GM18861 (cell line): ENCODE measurements around the gene HAPLN1.
"Not testable (repeated sequence)": the region's sequence is repeated elsewhere in the genome, so short reads cannot be mapped to it uniquely, and the experiment has no call there.

Experiments used
- ATAC-seq: cut with Tn5 transposase; IDR thresholded peaks from one replicate; pipeline ENCODE4 v1.9.1; 2021; ENCODE audit not compliant: unreplicated experiment

The HAPLN1 gene

DNA sequence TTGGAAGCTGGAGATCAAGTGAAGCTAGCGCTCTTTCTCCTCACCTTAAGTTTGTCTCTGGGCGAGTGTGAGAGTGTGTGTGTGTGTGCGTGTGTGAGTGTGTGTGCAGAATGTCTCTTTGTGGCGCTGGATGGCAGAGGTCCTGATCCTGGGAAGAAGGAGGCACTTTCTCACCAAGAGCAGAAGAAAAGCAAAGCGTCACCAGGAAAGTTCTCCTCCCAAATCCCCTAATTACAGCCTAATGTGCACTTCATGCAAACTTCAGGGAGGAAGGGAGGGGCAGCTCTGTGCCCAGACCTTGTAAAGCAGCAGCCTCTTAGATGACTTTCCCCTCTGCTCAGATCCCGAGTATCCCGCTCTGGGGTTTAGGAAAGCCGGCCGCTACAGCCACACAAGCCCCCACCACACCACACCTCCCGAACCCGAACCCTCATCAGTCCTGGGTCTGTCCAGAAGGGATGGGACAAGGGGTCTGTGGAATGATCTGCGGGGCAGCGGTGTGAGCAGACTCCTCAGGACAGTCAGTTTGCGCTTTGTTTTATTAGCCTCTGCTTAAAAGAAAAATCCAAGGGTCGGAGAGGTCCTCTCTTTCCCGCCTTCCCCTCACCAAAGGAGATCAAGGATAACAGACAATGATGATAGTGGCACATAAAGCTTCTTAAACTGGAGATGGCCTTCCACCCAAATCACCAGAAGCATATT, at the start of gene HAPLN1:
Gene HAPLN1, minus strand, starts transcription at position 20 of the 702 bp plus-strand sequence. CDS start 47,332 bp downstream, outside the sequence.
- ATAC-seq = no peak

GRCh38 chr5:83767409-83767992, 46.8 kb upstream of the HAPLN1 start:
- ATAC-seq = no peak

DNA sequence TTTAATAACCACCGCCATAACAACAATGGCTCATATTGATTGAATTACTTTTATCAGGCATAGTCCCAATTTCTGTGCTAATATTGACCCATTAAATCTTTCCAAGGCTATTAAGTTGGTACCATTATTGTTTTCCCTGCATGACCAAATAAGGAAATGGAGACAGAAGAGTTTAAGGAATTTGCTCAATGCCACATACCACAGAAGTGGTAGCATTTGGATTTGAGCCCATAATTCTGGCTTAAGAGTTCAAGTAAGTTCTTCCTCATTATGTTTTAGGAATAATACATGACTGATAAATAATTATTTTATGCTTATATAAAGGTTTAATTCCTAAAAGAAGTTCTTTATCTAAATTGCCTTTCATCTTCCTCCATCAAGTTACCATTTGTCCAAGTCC, 43.4 kb upstream of the HAPLN1 start:
- no peak for ATAC-seq

DNA sequence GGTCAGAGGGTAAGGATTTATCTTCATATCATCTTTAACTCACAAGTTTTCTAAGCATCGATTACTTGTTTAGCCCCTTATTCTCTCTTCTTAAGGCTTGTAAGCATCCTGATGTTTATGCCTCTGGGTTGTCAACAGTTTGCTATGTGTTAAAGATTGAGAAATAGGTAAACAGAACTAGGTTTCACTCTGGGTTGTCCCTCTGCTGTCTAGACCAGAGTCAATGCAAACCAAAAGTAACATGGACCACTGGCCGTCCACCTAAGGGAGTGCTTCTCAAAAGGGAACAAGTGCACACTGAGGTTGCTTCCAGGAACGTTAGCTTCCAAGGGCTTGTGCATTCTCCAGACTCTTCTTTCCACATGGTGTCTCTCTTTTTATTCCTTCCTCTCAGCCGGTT, 39.9 kb upstream of the HAPLN1 start:
- no peak for ATAC-seq

DNA sequence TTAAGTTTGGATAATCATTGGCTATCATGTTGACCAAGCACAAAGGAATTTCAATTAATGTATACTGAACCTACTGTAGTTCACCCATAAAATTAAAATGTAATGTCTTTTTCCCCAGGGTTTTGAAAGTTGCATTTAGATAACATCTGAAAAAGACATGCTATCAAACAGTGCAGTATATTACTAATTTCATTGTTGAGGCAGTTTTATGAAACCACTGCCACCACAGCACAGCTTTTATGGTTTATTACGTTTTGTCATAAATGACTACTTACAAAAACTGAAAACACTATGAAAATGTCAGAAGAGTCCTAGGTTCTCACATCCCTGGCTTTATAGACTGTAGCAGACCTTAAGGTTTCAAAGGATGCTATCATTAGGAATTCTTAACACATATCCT, 32.0 kb upstream of the HAPLN1 start:
- no peak for ATAC-seq

GRCh38 chr5:83751201-83751600, 30.5 kb upstream of the HAPLN1 start:
- ATAC-seq = no peak

DNA sequence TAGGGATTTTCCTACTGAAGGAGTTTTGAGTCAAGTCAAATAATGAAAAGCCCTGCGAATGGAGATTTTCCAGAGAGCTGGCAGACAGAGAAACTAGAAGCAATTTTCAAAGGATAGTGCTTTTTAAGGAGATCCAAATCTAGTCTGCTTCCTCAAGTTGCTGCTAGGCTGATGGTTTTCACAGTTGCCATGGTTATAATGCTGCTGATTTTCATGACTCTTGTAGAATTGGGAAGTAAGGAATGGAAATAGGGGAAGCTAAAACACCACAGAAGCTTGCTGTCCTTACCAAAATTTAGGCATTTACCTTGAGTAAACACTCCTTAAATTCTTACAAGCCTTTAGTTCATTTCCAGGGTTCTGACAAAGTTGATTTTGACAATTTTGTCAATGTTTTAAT, 30.1 kb upstream of the HAPLN1 start:
- no peak for ATAC-seq

DNA sequence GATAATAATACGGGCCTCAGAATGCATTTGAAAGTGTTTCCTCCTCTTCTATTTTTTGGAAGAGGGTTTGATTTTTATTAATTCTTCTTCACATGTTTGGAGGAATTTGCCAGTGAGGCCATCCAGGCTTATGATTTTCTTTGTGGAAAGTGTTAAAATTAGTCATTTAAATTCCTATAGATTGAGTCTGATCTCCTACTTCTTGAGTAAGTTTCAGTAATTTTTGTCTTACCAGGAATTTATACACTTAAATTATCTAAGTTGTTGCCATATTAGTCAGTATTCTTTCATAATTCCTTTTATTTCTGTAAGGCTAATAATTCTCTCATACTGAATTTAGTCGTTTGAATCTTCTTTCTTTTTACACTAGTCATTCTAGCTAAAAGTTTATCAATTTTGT, 25.2 kb upstream of the HAPLN1 start:
- ATAC-seq = no peak

DNA sequence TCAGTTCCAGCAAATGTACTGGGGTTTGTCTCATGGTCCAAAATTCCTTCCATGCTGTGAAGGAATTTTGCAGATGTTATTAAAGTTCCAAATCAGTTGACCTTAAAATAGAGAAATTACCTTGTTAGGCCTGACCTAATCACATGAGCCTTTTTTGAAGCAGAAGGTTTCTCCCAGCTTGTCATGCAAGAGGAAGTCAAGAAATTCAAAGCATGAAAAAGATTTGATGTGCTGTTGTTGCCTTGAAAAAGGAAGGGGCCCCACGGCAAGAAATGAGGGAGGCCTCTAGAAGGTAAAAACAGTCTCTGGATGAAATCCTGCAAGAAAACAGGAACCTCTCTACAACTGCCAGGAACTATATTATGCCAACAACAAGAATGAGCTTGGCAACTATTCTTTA, 24.2 kb upstream of the HAPLN1 start:
- ATAC-seq = no peak

GRCh38 chr5:83742089-83742488, 21.4 kb upstream of the HAPLN1 start:
- no peak for ATAC-seq

DNA sequence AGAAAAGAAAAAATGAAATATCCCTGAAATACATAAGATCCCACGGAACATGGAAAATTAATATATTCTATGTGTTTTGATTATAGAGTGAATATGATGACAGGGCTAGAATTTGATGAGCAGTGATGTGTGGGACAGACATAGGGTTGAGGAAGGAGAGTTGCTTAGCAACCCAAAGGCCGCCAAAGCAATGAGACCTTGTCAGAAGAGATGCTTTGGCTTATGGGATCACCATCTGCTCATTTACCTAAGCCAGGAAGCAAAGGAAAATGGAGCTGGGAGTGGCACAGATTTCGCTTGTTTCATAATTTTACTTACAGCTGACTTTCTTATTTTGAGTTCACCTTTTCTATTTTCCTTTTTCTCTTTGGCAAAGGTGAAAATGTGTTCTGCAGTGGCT, 20.9 kb upstream of the HAPLN1 start:
- ATAC-seq = no peak

DNA sequence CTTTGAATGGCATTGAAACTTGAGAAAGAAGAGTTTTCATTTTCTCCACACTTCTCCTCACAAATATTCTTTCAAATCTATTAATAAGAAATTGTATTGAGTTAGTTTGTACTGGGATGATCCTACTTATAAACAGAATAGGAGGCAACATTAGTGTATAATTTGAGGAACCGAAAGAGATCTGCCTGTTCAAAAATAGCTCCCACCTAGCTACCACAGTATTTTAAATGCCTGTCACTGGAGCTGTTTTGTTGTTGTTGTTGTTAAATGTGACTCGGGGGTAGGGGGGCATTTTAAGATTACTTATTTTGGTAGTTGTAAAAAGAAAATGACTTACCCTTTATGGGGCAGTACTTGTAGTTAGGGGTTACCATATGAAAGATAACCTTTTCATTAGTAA, 20.1 kb upstream of the HAPLN1 start:
- peak; percentile 76 for ATAC-seq

DNA sequence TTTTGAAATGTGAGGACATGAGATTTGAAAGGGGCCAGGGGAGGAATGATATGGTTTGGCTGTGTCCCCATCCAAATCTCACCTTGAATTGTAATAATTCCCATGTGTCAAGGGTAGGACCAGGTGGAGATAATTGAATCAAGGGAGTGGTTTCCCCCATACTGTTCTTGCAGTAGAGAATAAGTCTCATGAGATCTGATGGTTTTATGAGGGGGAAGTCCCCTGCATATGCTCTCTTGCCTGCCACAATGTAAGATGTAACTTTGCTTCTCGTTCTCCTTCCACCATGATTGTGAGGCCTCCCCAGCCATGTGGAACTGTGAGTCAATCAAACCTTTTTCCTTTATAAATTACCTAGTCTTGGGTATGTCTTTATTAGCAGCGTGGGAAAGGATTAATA, 15.5 kb upstream of the HAPLN1 start:
- ATAC-seq = not testable (repeated sequence)

GRCh38 chr5:83735058-83735457, 14.4 kb upstream of the HAPLN1 start:
- ATAC-seq = not testable (repeated sequence)

GRCh38 chr5:83731638-83732037, 11.0 kb upstream of the HAPLN1 start:
- ATAC-seq = no peak

GRCh38 chr5:83729362-83729761, 8.7 kb upstream of the HAPLN1 start:
- no peak for ATAC-seq

DNA sequence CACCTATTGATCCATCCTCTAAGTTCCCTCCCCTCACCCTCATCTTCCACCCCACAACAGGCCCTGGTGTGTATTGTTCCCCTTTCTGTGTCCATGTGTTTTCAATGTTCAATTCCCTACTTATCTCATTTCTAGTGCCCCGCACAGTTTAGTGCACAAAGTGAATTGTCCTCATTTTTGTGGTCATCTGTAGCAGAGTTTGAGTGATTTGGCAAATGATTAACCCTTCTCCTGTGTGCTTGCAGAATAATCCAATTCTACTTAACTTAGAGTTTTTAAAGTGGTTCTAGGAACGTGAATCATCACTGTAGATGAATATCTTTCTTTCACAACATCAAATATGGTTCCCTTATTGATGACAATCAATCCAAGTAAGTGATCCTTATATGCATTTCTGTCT, 6.3 kb upstream of the HAPLN1 start:
- ATAC-seq = no peak

GRCh38 chr5:83724935-83725334, 4.3 kb upstream of the HAPLN1 start:
- no peak for ATAC-seq

- no peak for ATAC-seq
Observed at GRCh38 chr5:83724001-83724400, 3.3 kb upstream of the HAPLN1 start.

DNA sequence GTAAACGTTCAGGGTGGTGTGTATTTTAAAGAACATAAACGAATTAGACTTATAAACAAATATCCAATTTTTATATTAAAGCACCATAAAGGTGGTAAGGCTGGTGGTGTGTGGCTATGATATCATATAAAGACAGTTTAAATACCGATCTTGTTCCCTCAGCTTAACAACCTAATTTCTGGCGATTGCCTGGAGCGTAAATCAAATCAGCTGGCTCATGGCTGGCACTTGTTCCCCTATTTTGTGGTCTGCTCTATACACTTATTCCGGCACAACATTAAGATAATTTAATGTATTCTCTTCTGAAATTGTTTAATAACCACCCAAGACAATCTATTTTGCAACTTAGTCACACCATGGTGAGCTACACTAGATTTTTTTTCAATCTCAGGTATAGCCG, 2.4 kb upstream of the HAPLN1 start:
- ATAC-seq = no peak

GRCh38 chr5:83721953-83722901, 1.6 kb upstream of the HAPLN1 start:
- ATAC-seq = no peak
